GM12873 (cell line): ENCODE measurements around the gene DPYSL5.

Source experiments
- TF ChIP-seq, protein P1 (sequence below): IDR thresholded peaks from 2 replicates; pipeline ENCODE4 v1.5.1; 2012; ENCODE audit warnings: low read depth, mild to moderate bottlenecking, moderate library complexity, low read length, control low read depth; ENCODE audit not compliant: insufficient read depth; ENCODE audit errors: missing control alignments

The DPYSL5 gene

DNA sequence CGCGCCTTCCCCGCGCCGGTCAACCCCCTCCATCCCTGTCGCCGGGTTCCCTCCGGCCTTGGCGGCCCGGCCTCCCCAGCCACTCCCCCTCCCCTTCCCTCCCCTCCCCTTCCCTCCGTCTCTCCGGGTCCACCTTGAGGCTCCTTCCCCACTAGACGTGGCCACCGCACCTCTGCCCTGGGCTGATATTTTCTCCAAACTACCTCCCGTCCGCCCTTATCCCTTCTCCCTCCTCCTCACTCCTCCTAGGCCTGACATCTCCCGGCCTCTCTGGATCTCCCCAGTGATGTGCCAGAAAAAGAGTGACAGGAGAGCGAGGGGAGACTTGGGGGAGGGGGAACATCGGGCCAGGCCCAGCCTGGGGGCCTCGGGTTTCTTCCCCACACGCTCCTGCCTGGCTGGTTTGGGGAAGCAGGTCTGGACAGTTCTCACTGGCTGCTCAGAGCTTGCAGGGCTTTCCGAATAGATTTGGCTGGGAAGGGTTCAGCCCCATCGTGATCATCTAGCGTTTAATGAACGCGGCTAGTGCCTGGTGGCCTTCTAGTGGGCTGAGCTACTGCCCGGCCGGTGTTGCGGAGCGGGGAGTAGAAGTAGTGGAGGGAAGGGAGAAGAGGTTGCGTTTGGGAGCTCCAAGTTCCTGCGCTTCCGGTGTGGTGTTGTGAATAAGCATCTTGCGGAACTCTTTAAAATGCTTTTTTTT, 123.1 kb downstream of the DPYSL5 start:
- TF ChIP-seq, protein P1, sequence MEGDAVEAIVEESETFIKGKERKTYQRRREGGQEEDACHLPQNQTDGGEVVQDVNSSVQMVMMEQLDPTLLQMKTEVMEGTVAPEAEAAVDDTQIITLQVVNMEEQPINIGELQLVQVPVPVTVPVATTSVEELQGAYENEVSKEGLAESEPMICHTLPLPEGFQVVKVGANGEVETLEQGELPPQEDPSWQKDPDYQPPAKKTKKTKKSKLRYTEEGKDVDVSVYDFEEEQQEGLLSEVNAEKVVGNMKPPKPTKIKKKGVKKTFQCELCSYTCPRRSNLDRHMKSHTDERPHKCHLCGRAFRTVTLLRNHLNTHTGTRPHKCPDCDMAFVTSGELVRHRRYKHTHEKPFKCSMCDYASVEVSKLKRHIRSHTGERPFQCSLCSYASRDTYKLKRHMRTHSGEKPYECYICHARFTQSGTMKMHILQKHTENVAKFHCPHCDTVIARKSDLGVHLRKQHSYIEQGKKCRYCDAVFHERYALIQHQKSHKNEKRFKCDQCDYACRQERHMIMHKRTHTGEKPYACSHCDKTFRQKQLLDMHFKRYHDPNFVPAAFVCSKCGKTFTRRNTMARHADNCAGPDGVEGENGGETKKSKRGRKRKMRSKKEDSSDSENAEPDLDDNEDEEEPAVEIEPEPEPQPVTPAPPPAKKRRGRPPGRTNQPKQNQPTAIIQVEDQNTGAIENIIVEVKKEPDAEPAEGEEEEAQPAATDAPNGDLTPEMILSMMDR = no peak

DNA sequence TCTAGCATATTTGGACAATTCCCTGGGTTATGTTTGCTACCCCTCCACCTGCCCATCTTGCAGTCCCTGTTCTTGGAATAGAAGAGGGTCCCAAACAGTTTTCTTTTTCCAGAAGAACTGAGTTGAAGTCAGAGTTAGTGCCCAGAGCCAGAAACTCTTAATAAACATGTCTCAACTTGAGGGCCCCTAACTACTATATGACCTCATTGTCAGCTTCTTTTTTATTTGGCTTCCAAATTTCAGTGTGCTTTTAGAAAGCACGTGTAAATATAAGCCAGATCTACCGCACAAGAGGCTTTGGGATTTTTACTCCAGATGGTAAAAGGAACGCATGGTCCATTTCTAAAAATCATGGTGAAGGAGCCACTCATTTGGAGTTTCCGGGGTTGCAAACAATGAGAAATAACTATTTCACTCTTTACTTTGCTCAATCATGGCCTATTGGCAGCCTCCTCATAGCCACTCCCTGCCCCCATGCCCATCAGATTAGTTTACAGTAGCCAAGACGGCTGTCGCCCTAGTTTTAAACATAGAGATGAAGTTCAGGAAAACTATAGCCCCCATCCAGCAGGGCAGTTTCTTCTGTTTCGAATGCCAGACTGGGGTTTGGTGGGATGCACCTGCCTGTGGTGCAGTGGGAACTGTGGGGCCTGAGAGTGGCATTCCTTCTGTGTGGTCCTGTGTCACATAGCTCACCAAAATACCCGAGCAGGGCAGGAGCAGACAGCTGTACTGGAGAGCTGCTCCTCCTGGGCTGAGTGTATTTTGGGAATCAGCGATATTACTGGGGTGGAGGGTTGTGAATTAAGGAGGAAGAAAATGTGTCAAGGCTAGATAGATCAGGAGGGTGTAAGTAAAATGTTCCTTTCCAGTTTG, 124.2 kb downstream of the DPYSL5 start:
- TF ChIP-seq, protein P1 = no peak

DNA sequence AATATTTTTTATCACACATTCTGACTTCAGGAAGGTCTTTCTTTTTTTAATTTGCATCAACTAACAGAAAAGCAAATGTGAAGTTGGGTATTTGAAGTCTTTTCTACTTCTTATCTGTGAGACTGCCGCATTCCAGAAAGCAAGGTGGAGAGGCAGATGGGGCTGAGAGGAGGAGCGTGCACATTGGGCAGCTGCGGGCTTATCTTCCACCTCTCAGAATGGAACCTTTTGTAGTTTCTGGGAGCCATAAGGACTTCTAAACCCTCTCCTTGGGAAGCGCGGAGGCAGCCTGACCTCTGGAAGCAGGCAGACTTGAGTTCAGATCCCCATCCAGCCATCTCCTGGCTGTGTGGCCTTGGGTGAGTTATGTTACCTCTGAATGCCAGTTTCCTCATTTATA, 126.4 kb downstream of the DPYSL5 start:
- TF ChIP-seq, protein P1 = no peak

DNA sequence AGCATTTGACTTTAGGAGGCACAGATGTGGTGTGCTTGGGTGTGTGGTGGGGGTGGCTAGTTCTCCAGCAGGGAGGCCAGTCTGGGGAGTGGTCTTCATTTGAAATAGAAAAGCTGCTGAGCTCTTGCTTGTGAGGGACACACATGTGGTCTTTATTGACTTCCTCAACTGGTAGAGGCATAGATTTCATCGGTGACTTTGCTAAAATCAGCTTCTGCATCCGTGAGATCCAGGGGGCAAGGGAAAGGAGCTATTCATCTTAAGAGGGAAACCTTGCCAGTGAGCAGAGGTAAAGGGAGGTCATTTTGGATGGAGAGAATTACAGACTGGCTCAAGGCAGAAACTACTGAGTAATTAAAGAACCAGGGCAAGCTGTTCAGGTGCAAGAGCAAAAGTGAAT, 127.2 kb downstream of the DPYSL5 start:
- TF ChIP-seq, protein P1 = no peak

DNA sequence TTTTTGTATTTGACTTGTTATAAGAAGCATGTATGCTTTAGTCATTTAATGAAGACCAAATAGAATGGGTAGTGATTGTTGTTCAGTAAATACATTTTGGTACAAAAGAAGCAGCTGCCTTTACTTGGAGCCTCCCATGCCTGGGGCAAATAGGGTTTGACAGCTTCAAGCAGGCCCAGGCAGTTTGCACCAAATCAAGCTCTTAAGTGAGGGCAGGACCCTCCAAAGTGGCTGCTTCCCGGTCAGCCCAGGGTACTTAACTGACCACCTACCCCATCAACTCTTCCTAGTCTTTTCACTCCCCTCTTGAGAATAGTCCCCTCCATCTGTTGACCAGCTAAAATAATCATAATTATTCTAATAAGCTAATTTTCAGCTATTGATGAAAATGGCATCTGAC, 127.7 kb downstream of the DPYSL5 start:
- TF ChIP-seq, protein P1 = no peak

DNA sequence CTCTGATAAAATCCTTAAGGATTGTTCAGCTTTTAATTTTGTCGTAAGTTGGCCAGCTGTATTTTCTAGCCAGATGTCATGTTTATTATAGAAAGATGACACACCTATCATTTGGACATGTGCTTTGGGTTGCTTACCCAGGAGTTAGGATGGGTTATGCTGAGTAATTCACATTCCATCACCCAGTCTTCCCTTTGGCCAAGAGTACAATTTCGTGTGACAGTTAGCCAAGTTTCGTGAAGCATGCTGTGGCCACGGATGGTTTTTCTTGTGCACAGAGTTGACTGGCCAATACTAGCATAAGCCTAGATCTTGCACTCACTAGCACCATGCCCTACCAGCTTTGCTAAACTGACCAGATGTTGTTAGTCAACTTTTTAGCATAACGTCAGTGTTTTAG, 128.3 kb downstream of the DPYSL5 start:
- TF ChIP-seq, protein P1 = no peak

DNA sequence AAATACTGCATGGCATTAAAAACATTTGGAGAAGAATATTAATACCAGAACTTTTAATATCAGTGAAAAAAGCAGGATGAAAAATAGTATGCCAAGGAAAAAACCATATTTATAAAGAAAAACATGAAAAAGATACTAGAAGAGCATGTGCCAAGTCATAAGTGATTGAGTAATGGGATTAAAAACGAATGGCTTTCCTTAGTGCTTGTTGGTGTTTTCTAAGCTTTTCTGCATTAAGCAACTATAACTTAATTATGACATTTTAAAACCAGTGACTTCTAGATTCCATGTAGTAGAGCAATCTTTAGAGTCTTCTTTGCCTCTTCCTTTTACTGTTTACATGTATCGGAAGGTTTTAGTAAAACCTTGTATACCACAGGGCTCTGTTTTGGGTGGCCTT, 129.1 kb downstream of the DPYSL5 start:
- TF ChIP-seq, protein P1 = no peak
